Measurements from ENCODE around the gene TBC1D12. TPM values are rescaled to one million over a fixed set of nuclear protein-coding genes. Genes with fewer than 3 reads are reported as not detected.
A peak's percentile ranks its signal among the peaks of the same experiment; 100 is the strongest.
"Not testable (repeated sequence)": the region's sequence is repeated elsewhere in the genome, so short reads cannot be mapped to it uniquely, and the experiment has no call there.

Gene TBC1D12
- polyA plus RNA-seq, 1 experiment: 4.7 TPM

GRCh38 chr10:94521276-94522250, 119.2 kb downstream of the TBC1D12 start:
- no peaks in the 10 kb centered on the region for H3K27me3 ChIP-seq (ENCODE audit: control insufficient read depth, insufficient read depth, low read length)
- no peaks in the 10 kb centered on the region for H3K9me3 ChIP-seq (ENCODE audit: control insufficient read depth, insufficient read depth, low read length)
- ChIA-PET CTCF (no interaction called here), POLR2A (interaction anchor here (0.6 kb wide), 1 partner anchor 148 kb away, joined by 4 read pairs; no protein-coding TSS in a partner anchor)
- no peak overlapping the region for H3K27ac ChIP-seq (ENCODE audit: low read depth, low read length)
- no peak for DNase-seq (ENCODE audit: low read depth, low spot score)
- no peak for TF ChIP-seq CTCF (IDR thresholded peaks at IDR 0.05; ENCODE audit: low read depth, low read length)
- no peak overlapping the region for H3K4me3 ChIP-seq (ENCODE audit: low read depth, low read length)

- no peak for TF ChIP-seq CTCF (IDR thresholded peaks at IDR 0.05; ENCODE audit: low read depth, low read length)
- peak; percentile 20 for DNase-seq (ENCODE audit: low read depth, low spot score)
- Histone ChIP-seq H3K4me3 (ENCODE audit: low read depth, low read length) (no peak overlapping the region), H3K27me3 (ENCODE audit: control insufficient read depth, insufficient read depth, low read length) (no peaks in the 10 kb centered on the region), H3K9me3 (ENCODE audit: control insufficient read depth, insufficient read depth, low read length) (no peaks in the 10 kb centered on the region), H3K27ac (ENCODE audit: low read depth, low read length) (no peak overlapping the region)
- ChIA-PET CTCF (interaction anchor here (1.6 kb wide), 1 partner anchor 80 kb away, joined by 3 read pairs; no protein-coding TSS in a partner anchor), POLR2A (interaction anchor here (1.3 kb wide), 1 partner anchor 21 kb away, joined by 3 read pairs; the partner anchor contains the start of gene HELLS)
Observed at GRCh38 chr10:94524146-94524545, 121.8 kb downstream of the TBC1D12 start.

GRCh38 chr10:94524711-94525110, 122.4 kb downstream of the TBC1D12 start:
- Histone ChIP-seq H3K9me3 (ENCODE audit: control insufficient read depth, insufficient read depth, low read length) (no peaks in the 10 kb centered on the region), H3K27me3 (ENCODE audit: control insufficient read depth, insufficient read depth, low read length) (no peaks in the 10 kb centered on the region), H3K27ac (ENCODE audit: low read depth, low read length) (no peak overlapping the region), H3K4me3 (ENCODE audit: low read depth, low read length) (no peak overlapping the region)
- CTCF ChIA-PET: no interaction called here
- no peak for TF ChIP-seq CTCF (IDR thresholded peaks at IDR 0.05; ENCODE audit: low read depth, low read length)
- POLR2A ChIA-PET: no interaction called here
- DNase-seq (ENCODE audit: low read depth, low spot score): no peak

GRCh38 chr10:94531550-94531949, 129.2 kb downstream of the TBC1D12 start:
- CTCF ChIA-PET; H3K27ac ChIP-seq (ENCODE audit: low read depth, low read length); DNase-seq (ENCODE audit: low read depth, low spot score); H3K4me3 ChIP-seq (ENCODE audit: low read depth, low read length); H3K27me3 ChIP-seq (ENCODE audit: control insufficient read depth, insufficient read depth, low read length); H3K9me3 ChIP-seq (ENCODE audit: control insufficient read depth, insufficient read depth, low read length); POLR2A ChIA-PET: not testable (repeated sequence)

- no peak for TF ChIP-seq CTCF (IDR thresholded peaks at IDR 0.05; ENCODE audit: low read depth, low read length)
- Histone ChIP-seq H3K9me3 (ENCODE audit: control insufficient read depth, insufficient read depth, low read length) (no peaks in the 10 kb centered on the region), H3K27ac (ENCODE audit: low read depth, low read length) (no peak overlapping the region), H3K27me3 (ENCODE audit: control insufficient read depth, insufficient read depth, low read length) (no peaks in the 10 kb centered on the region), H3K4me3 (ENCODE audit: low read depth, low read length) (no peak overlapping the region)
- DNase-seq (ENCODE audit: low read depth, low spot score): no peak
- CTCF ChIA-PET: no interaction called here
- POLR2A ChIA-PET: no interaction called here
Observed at GRCh38 chr10:94533027-94533426, 130.7 kb downstream of the TBC1D12 start.

GRCh38 chr10:94542282-94542681, 139.9 kb downstream of the TBC1D12 start:
- DNase-seq (ENCODE audit: low read depth, low spot score); H3K27me3 ChIP-seq (ENCODE audit: control insufficient read depth, insufficient read depth, low read length); H3K9me3 ChIP-seq (ENCODE audit: control insufficient read depth, insufficient read depth, low read length); H3K4me3 ChIP-seq (ENCODE audit: low read depth, low read length); H3K27ac ChIP-seq (ENCODE audit: low read depth, low read length); CTCF ChIA-PET; POLR2A ChIA-PET: not testable (repeated sequence)

Data from AG04450 (cell line).